HUDEP-2 (cell line): ENCODE measurements around the gene PRSS21.

Source experiments
- DNase-seq, 76 experiments: peaks; one replicate each; lab custom pipeline; 2025; ENCODE audit not compliant: unreplicated experiment in 76 of 76; lab: John Stamatoyannopoulos, UW

The PRSS21 gene

DNA sequence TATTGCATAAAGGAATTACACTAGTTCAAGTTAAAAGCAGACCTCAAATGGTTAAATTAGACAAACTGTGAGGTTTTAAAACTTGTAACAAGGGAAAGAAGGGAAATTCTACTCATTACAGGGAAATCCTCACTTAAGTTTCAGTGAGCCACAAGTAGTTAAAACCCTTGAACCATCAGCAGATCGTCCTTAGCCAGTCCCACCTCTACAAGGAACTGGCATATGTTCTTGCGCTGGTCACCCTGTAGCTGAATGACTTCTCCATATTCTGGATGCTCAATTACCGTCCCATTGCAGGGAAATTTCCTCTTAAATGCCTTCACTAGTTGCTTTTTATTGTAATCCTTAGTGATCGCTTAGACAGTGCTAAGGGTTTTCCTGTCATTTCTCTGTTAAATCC, 5.5 kb downstream of the PRSS21 start:
- DNase-seq, result no peak

GRCh38 chr16:2824626-2825025, 7.6 kb downstream of the PRSS21 start:
- no peak for DNase-seq

GRCh38 chr16:2825049-2825742, 8.2 kb downstream of the PRSS21 start:
- no peak for DNase-seq

- no peak for DNase-seq
Observed at GRCh38 chr16:2825906-2826305, 8.9 kb downstream of the PRSS21 start.

- DNase-seq, result no peak
Observed at GRCh38 chr16:2826591-2827373, 9.7 kb downstream of the PRSS21 start.

- DNase-seq, result no peak
Observed at GRCh38 chr16:2827374-2827791, 10.3 kb downstream of the PRSS21 start.

DNA sequence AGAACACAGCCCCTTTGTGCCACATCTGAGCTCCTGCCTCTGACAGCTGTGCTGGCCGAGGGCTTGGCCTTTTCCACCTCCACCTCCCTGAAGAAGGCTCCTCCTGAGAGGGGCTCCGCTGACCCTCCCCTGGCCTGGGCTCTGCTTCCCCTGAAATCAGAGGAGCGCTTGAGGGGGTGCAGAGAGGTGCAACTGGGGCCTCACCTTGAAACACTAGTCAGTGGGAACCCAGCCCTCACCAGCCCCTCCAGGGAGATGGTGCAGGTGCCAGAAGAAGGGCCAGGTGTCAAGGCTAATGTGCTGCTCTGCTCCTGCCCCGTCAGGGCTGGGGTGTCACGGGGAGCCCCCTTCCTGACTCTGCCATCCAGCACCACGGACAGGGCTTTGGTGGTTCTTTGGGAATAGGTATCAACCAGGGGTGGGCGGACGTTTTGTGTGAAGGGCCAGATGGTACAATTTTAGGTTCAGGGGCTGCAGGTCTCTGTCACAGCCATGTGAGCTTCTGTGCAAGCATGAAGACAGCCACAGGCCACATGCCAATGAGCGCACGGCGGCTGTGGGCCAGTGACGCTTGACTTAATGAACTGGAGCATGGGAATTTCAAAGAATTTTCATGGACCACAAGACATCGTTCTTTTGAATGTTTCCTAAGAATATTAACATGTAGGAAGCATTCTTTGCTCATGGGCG, 10.9 kb downstream of the PRSS21 start:
- DNase-seq, result no peak

DNA sequence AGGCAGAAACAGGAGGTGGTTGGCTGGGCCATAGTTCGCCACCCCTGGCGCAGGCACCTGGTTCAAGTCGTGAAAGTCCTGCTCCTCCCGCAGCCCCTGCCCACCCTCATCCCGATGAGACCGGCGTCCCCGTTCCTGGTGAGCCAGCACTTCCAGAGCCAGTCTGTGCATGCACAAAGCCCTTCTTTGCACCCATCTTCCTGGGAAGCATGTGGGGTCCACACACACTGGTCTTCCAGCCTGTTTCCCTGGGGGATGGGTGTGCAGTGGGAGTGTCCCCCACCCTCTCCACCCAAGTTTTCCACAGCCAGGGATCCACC, 11.4 kb downstream of the PRSS21 start:
- no peak for DNase-seq

- no peak for DNase-seq
Observed at GRCh38 chr16:2828876-2829430, 11.9 kb downstream of the PRSS21 start.

DNA sequence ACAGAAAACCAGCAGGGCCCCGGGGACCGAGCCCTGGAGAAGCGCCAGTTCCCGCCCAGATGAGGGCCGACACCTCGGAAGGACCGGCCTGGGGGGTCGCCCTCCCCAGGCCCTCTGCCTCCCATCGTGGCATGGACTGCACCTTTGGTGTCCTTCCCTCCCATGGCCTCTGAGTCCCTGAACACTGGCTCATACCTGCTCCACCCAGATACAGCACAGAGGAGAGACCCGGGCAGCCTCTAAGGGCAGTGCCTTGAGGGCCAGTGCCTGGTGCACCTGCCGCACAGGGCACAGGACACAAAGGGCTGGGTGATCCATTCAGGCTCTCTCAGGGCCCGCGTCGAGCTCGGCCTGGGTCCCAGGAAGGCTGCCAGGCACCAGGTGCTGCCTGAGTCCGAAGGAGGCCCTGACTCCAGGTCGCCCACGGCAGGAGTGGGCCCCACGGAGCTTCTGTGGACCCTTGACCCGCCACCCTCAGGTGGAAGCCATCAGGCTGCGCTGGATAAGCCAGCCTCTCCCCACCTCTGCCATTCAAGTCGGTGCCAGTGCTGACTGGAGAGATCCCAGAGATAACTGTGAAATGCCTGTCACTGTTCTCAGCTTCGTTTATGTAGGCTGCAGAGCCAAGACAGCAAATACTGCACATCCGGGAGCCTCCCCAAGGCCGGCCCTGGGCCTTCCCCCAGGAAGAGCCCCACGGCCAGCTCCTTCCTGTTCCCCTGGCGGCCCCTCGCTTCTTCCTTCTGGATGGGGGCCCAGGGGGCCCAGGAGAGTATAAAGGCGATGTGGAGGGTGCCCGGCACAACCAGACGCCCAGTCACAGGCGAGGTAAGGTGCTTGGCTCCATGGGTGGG, 12.7 kb downstream of the PRSS21 start, which contains the start of gene ZG16B:
Gene ZG16B (plus strand): TSS at position 803 of the 854 bp plus-strand sequence. CDS start 139 bp downstream, outside the sequence.
- DNase-seq, result peak in 1 of 76 experiments; percentile 3

GRCh38 chr16:2830355-2830695, 13.3 kb downstream of the PRSS21 start:
- no peak for DNase-seq

- DNase-seq, result no peak
Observed at GRCh38 chr16:2831203-2831602, 14.2 kb downstream of the PRSS21 start.

DNA sequence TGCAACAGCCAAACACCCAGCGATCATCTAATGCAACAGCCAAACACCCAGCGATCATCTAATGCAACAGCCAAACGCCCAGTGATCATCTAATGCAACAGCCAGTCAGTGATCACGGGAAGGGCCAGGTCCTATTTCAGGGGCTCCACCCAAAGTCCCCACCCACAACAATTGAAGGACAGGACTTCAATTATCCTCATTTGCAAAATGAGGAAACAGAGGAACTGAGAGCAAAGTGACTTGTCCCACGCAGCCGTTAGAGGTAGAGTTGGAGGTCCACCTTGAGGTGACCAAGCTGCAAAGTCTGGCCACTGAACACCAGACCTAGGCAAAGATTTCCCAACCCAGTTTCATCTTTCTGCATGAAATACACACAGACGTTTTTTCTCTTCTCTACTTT, 16.7 kb downstream of the PRSS21 start:
- DNase-seq, result no peak

DNA sequence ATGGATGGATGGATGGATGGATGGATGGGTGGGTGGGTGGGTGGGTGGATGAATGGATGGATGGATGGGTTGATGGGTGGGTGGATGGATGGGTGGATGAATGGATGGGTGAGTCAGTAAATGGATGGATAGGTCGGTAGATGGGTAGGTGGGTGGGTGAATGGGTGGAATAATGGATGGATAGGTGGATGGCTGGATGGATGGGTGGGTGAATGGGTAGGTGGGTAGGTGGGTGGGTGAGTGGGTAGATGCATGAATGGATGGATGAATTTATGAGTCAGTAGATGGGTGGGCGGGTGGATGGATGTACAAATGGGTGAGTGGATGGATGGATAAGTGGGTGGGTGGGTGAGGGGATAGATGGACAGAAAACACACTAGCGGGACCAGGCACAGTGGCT, 17.9 kb downstream of the PRSS21 start:
- DNase-seq, result no peak

GRCh38 chr16:2835638-2836493, 18.8 kb downstream of the PRSS21 start:
- DNase-seq, result no peak

DNA sequence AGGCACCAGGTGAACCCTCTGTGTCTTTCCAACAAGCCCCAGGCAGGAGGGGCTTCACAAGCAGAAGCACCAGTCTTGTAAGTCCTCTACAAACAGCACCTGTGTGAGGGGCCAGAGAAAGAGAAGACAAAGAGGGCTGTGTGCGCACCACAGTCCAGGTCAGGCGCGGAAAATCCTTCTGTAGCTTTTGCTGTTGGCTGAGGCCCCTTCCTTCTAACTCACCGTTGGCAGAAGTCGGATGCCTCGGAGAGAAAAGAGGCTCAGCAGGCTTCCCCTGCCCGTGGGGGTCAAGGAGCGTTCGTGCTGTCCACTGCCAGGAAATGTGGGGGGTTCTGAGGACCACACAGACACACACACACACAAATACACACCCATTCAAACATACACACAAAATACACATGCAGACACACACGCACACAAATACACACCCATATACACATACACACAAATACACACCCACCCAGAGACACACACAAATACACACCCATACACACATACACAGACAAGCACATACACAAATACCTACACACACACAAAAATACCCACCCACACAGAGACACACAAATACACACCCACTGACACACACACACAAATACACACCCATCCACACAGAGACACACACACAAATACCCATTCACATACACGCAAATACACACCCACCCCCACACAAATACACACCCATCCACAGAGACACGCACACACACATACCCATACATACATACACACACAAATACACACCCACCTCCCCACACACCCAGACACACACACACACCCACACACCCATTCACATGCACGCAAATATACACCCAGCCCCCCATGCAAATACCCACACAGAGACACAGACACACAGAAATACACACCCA, 19.8 kb downstream of the PRSS21 start:
- no peak for DNase-seq

DNA sequence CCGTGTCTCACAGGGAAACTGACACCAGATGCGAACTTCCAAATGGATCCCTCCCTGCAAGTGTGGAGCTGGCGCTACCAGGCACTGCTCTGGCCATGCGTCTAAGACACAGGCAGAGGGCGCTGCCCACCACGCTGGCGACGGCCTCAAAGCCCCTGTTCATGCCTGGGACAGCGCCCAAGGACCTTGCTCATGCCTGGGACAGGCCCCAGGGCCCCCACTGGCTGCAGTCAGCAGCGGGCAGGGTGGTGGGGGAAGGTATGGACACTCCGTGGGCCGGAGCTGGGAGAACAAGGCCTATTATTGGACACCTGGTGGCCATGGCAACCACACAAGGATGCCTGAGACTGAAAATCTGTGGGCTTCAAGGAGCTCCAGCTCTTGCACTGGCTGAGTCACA, 21.9 kb downstream of the PRSS21 start:
- peak in 45 of 76 experiments; percentile 2 to 66 (median 31) for DNase-seq

- DNase-seq, result no peak
Observed at GRCh38 chr16:2839650-2840450, 22.8 kb downstream of the PRSS21 start.
